Measurements from ENCODE around the gene SNRPB.

The SNRPB gene

DNA sequence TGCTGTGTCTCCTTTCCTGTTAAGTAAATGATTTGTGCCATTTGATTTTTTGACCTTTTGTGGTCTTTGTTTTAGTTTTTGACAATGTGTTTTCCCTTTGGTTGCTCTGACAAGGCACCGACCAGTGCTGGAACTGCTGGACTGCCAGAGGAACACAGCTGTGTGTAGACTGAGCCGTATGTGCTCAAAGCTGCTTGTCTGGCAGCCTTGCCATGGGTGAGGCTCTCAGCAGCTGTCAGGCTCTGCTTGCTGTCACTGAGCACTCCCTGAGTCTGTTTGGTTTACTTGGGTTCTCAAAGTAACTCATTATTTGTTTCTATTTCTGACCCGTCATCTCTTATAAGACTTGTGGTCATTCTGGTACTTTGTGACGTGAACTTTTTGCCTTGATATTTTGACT lies 15.1 kb upstream of the SNRPB start:
- in situ Hi-C loops (cut with MboI; ENCODE audit: low pct_unique_long_range_greater_than_20kb, low sequenced_read_pairs, unreplicated experiment), result no loop called here
- no peak for DNase-seq (ENCODE audit: low spot score)
- TF ChIP-seq, protein P1, sequence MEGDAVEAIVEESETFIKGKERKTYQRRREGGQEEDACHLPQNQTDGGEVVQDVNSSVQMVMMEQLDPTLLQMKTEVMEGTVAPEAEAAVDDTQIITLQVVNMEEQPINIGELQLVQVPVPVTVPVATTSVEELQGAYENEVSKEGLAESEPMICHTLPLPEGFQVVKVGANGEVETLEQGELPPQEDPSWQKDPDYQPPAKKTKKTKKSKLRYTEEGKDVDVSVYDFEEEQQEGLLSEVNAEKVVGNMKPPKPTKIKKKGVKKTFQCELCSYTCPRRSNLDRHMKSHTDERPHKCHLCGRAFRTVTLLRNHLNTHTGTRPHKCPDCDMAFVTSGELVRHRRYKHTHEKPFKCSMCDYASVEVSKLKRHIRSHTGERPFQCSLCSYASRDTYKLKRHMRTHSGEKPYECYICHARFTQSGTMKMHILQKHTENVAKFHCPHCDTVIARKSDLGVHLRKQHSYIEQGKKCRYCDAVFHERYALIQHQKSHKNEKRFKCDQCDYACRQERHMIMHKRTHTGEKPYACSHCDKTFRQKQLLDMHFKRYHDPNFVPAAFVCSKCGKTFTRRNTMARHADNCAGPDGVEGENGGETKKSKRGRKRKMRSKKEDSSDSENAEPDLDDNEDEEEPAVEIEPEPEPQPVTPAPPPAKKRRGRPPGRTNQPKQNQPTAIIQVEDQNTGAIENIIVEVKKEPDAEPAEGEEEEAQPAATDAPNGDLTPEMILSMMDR (IDR thresholded peaks at IDR 0.05; ENCODE audit: extremely low read depth, insufficient read depth, missing control alignments), result no peak

DNA sequence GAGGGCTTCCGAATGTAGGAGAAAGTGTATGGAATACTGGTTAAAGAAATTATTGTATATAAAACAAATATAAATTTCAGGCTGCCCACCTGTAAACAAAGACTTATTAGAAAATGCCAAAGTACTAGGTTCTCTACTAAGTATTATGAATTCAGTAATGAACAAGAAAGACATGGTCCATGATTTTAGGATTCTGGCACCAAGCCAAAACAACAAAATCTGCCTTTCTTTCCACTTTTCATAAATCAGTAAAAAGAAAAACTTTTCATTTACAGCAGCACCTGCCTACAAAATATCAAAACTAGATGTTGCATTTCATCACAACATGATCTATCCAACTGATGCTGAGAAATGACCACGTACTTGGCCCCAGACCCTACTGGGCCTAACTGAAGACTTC lies 14.5 kb upstream of the SNRPB start:
- no peak for DNase-seq (ENCODE audit: low spot score)
- in situ Hi-C loops (cut with MboI; ENCODE audit: low pct_unique_long_range_greater_than_20kb, low sequenced_read_pairs, unreplicated experiment), result no loop called here
- TF ChIP-seq, protein P1 (IDR thresholded peaks at IDR 0.05; ENCODE audit: extremely low read depth, insufficient read depth, missing control alignments), result no peak

DNA sequence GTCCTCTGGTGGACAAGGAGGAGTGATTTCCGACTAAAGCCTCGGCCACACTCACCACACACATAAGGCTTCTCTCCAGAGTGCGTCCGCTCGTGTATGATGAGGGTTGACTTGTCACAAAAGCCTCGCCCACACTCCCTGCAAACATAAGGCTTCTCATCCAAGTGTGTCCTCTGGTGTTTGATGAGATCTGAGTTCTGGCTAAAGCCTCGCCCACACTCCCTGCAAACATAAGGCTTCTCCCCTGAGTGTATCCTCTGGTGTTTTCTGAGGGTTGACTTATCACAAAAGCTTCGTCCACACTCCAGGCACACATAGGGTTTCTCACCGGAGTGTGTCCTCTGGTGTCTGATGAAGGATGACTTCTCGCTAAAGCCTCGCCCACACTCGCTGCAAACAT lies 12.9 kb upstream of the SNRPB start:
- TF ChIP-seq, protein P1 (IDR thresholded peaks at IDR 0.05; ENCODE audit: extremely low read depth, insufficient read depth, missing control alignments), result no peak

DNA sequence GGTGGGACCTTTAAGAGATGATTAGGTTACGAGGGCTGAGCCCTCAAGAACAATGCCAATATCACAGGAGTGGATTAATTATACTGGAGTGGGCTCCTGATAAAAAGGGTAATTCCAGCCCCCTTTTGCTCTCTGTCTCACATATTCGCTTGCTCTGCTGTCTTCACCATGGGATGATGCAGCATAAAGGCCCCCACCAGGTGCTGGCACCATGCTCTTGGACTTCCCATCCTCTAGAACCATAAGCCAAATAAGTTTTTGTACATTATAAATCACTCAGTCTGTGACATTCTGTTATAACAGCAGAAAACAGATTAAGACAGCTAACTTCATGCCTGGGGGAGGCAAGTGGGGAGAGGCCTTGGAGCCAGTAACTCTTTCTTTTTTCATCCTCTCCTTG lies 9.8 kb upstream of the SNRPB start:
- in situ Hi-C loops (cut with MboI; ENCODE audit: low pct_unique_long_range_greater_than_20kb, low sequenced_read_pairs, unreplicated experiment), result no loop called here
- TF ChIP-seq, protein P1 (IDR thresholded peaks at IDR 0.05; ENCODE audit: extremely low read depth, insufficient read depth, missing control alignments), result no peak
- no peak for DNase-seq (ENCODE audit: low spot score)

More for the DNA sequence above, 12.9 kb upstream of the SNRPB start:
- no peak for DNase-seq (ENCODE audit: low spot score)
- in situ Hi-C loops (cut with MboI; ENCODE audit: low pct_unique_long_range_greater_than_20kb, low sequenced_read_pairs, unreplicated experiment), result no loop called here

DNA sequence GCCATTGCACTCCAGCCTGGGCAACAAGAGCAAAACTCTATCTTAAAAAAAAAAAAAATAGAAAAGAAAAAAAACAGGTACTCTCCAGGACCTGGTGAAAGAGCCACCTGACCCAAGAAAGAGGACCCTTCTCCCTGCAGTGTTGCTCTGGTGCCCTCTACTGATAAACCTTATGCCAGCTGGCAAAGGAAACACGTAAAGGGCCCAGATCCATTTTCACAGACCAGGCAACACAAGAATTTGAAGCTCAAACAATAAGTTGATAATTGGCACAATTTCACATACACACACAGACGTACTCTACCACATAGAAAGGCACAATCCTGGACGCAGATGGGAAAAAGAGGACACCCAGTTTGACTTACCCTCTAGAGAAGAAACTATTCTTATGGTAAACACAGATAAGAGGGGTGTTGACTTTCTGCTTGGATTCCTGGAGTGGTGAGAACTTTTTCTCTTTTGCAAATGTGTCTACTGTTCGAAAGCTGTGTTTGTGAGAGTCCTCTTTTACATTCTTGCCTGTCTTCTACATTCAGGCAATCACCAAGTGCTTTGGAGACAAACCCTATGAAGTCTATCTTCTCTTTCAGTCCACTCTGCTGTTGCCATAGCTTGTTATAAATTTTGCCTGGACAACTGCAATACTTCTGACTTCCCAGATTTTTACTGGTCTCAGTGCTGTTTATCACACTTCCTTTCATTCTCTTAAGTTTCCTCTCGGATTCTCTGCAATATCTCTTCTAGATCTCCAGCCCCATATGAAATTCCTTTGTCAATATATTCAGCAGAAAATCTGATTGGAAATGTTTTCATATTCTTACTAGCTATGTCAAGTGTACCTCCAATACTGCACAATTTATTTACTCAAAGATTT lies 6.4 kb upstream of the SNRPB start:
- in situ Hi-C loops (cut with MboI; ENCODE audit: low pct_unique_long_range_greater_than_20kb, low sequenced_read_pairs, unreplicated experiment), result no loop called here
- TF ChIP-seq, protein P1 (IDR thresholded peaks at IDR 0.05; ENCODE audit: extremely low read depth, insufficient read depth, missing control alignments), result no peak
- no peak for DNase-seq (ENCODE audit: low spot score)

DNA sequence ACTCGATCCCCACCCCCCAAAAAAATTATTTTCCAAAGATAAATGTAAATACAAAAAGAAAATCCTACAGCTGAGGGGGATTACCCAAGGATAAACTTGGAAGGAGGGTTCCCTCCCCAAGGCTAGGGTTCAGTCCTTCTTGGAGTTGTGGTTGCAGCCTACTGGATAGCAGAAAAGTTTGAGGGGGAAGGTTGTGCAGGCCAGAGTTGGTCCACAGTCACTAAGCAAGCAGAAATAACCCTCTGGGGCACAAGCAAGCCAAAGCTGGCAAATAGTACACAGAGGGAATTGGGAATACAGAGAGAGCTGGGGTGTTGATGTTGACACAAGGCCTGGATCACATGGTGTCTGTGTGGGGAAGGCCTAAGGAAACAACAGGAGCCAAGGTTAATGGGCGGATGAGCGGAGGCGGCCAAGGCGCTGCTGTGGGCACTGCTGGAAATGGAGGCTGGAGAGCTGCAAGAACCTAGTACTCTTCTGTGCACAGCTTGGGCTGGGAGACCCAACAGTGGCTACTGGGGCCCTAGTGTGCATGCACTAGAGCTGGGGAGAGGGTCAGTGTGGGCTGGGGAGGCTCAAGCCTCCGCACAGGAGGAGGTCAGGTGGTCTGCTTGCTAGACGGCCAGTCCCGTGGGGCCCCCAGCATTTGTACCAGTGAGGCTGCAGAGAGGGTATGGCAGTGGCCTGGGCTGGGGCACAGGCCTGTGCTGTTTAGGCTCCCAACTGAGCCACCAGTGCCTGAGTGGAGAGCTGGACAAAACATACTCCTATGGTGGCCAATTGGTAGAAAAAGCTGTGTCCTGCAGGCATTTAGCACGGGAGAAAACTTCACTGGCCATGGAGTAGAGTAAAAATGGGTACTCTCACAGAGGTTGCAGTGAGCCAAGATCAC lies 5.5 kb upstream of the SNRPB start:
- in situ Hi-C loops (cut with MboI; ENCODE audit: low pct_unique_long_range_greater_than_20kb, low sequenced_read_pairs, unreplicated experiment), result no loop called here
- TF ChIP-seq, protein P1 (IDR thresholded peaks at IDR 0.05; ENCODE audit: extremely low read depth, insufficient read depth, missing control alignments), result no peak
- DNase-seq (ENCODE audit: low spot score), result no peak

Data from GM13977 (cell line).